Right lobe of liver (tissue), 6 donors: ENCODE data around the gene C12orf42. TPM values are rescaled to one million over a fixed set of nuclear protein-coding genes. Genes with fewer than 3 reads are reported as not detected.

Experiments used
- ATAC-seq, 4 donors: fragments of 200-7000 bp; cut with Tn5 transposase; one replicate each; pipeline ENCODE4 v1.9.1; 2020; ENCODE audit warnings: mild to moderate bottlenecking in 4 of 4, moderate library complexity in 4 of 4
- DNase-seq, 3 donors: peaks; one replicate each; pipeline ENCODE4 v3.0.0-alpha.2; 2020
- H3K27ac ChIP-seq, 3 donors: fragments of 200-600 bp; one replicate each; pipeline ENCODE4 v1.8.0; 2022
- H3K27me3 ChIP-seq, 2 donors: fragments of 200-600 bp; one replicate each; pipeline ENCODE4 v1.8.0; 2022
- H3K36me3 ChIP-seq, 4 donors: fragments of 200-600 bp; sonication (generic) in 1 of 4; one replicate each; pipeline versions ENCODE4 v1.5.1 to v1.8.0; 2017 to 2022; ENCODE audit warnings: control low read depth in 1 of 4
- H3K4me1 ChIP-seq, 4 donors: fragments of 200-600 bp; sonication (generic) in 1 of 4; one replicate each; pipeline versions ENCODE4 v1.5.1 to v1.8.0; 2017 to 2022; ENCODE audit warnings: control low read depth in 1 of 4
- H3K4me3 ChIP-seq, 3 donors: fragments of 200-600 bp; one replicate each; pipeline ENCODE4 v1.8.0; 2022
- H3K9me3 ChIP-seq, 4 donors: fragments of 200-600 bp; sonication (generic) in 1 of 4; one replicate each; pipeline versions ENCODE4 v1.5.1 to v1.8.0; 2017 to 2022; ENCODE audit warnings: control low read depth in 1 of 4
- CTCF ChIP-seq, 4 donors: fragments of 200-600 bp in 3 of 4; fragments of 450-650 bp in 1 of 4; IDR thresholded peaks; one replicate each; pipeline versions ENCODE4 v1.5.1 to v1.8.0; 2016 to 2022; ENCODE audit warnings: antibody characterized with exemption in 4 of 4, mild to moderate bottlenecking in 2 of 4
- POLR2A ChIP-seq: fragments of 450-650 bp; IDR thresholded peaks from one replicate; pipeline ENCODE4 v1.6.1; 2017; ENCODE audit warnings: antibody characterized with exemption, mild to moderate bottlenecking
- WGBS: methylation state at CpG from one replicate; pipeline ENCODE4 v1.1.6; 2018; ENCODE audit warnings: low coverage, low lambda C conversion rate; ENCODE audit not compliant: insufficient coverage; ENCODE audit errors: missing lambda C conversion rate; 5-methylcytosine and 5-hydroxymethylcytosine counted together
- intact Hi-C, 2 donors: fragments of 100-400 bp; cut with DNase I; formaldehyde crosslinking; loops; one replicate each; pipeline versions ENCODE4 v1.11.2 to v1.14.1; 2022
- long read RNA-seq: library from polyadenylated mRNA; unstranded; transcript quantifications from one replicate; pipeline ENCODE4 v2.0.0, GENCODE V29; 2019
- total RNA-seq, 6 experiments: library from RNA; depleted of rRNA in 2 of 6; stranded (reverse); fragments of >200 nt in 2 of 6; fragmentation: NEBNext Ultra II Directional in 3 of 6; extraction: Animal tissue kit (Norgen Biotek cat#: 25700) in 3 of 6; gene quantifications; one replicate each; pipeline versions ENCODE4 v1.1.0 to v1.2.4, GENCODE V29; 2016 to 2023
- donor health status: DM: no; HTN: yes; CAD: no.
- donor health status: DM: no; HTN: no; CAD: no.
- donor health status: DM: no; HTN: no; CAD: no.
- donor health status: DM: no; HTN: yes; CAD: no.
- donor health status: DM: no; HTN: yes; CAD: no.

C12orf42 gene
- total RNA-seq = not detected
- long read RNA-seq = 0 reads

- TF ChIP-seq CTCF (IDR thresholded peaks at IDR 0.05) (peak; percentile 32 to 52 (median 46)), POLR2A (no peak)
- Histone ChIP-seq H3K27ac (no peak within 1 kb of the TSS), H3K4me3 (peak within 1 kb of the TSS; percentile 22 to 41 (median 40)), H3K36me3 (no peaks in the 10 kb centered on the region), H3K27me3 (no peaks in the 10 kb centered on the region), H3K9me3 (no peaks in the 10 kb centered on the region), H3K4me1 (peaks cover 0 to 8% (median 0%) of the 10 kb centered on the region in 4 donors)
- intact Hi-C loops = no loop called here
- 4% methylated on average over 11 of the region's 77 CpGs for WGBS
- DNase-seq (peak in 1 of 3 donors; percentile 39), ATAC-seq (peak; percentile 61 to 89 (median 82))
Observed at GRCh38 chr12:103495469-103496456, at the start of gene C12orf42. TSS of gene C12orf42 (minus strand) at chr12:103495968. CDS start at chr12:103478426, 17,542 bp downstream.

- H3K4me3 ChIP-seq = no peak overlapping the region
- H3K27me3 ChIP-seq = no peaks in the 10 kb centered on the region
- no peaks in the 10 kb centered on the region for H3K4me1 ChIP-seq
- no peaks in the 10 kb centered on the region for H3K9me3 ChIP-seq
- no peaks in the 10 kb centered on the region for H3K36me3 ChIP-seq
- no peak overlapping the region for H3K27ac ChIP-seq
- WGBS = 86% methylated on average over 3 of the region's 3 CpGs
- intact Hi-C loops = no loop called here
- DNase-seq = no peak
- TF ChIP-seq CTCF (IDR thresholded peaks at IDR 0.05) (no peak), POLR2A (no peak)
- no peak for ATAC-seq
Observed at GRCh38 chr12:103542078-103542477, 46.3 kb upstream of the C12orf42 start.

GRCh38 chr12:103540319-103540718 lies 44.6 kb upstream of the C12orf42 start:
- intact Hi-C loops = no loop called here

GRCh38 chr12:103538397-103538796 lies 42.6 kb upstream of the C12orf42 start:
- Histone ChIP-seq H3K9me3 (no peaks in the 10 kb centered on the region), H3K36me3 (no peaks in the 10 kb centered on the region), H3K4me3 (no peak overlapping the region), H3K27me3 (no peaks in the 10 kb centered on the region), H3K4me1 (no peaks in the 10 kb centered on the region), H3K27ac (no peak overlapping the region)
- intact Hi-C loops = no loop called here
- 77% methylated on average over 1 of the region's 1 CpG for WGBS
- TF ChIP-seq POLR2A = no peak
- no peak for DNase-seq
- no peak for ATAC-seq

More at GRCh38 chr12:103540319-103540718, 44.6 kb upstream of the C12orf42 start:
- DNase-seq = no peak
- no peak for ATAC-seq
- H3K4me3 ChIP-seq = no peak overlapping the region
- H3K9me3 ChIP-seq = no peaks in the 10 kb centered on the region
- no peak overlapping the region for H3K27ac ChIP-seq
- 30% methylated on average over 3 of the region's 3 CpGs for WGBS
- no peaks in the 10 kb centered on the region for H3K36me3 ChIP-seq
- no peaks in the 10 kb centered on the region for H3K27me3 ChIP-seq
- TF ChIP-seq CTCF (IDR thresholded peaks at IDR 0.05) (no peak), POLR2A (no peak)
- no peaks in the 10 kb centered on the region for H3K4me1 ChIP-seq
